Trophoblast cell (in vitro differentiated cells and primary cell): Measurements from ENCODE around the gene PLEKHA1.
A peak's percentile ranks its signal among the peaks of the same experiment; 100 is the strongest.

Experiments used
- DNase-seq, 2 donors: peaks; one replicate each; pipeline ENCODE4 v3.0.0-alpha.2; 2016
- H2AFZ ChIP-seq: 2 replicates; pipeline ENCODE4 v1.6.1; 2013; ENCODE audit warnings: low read length, moderate library complexity, mild to moderate bottlenecking; ENCODE audit not compliant: insufficient read depth, poor library complexity
- H2AK5ac ChIP-seq: 2 replicates; pipeline ENCODE4 v1.6.1; 2013; ENCODE audit warnings: mild to moderate bottlenecking, low read length
- H2BK120ac ChIP-seq: 2 replicates; pipeline ENCODE4 v1.6.1; 2013; ENCODE audit warnings: low read length, mild to moderate bottlenecking, moderate library complexity; ENCODE audit not compliant: insufficient read depth, poor library complexity
- H2BK12ac ChIP-seq: 2 replicates; pipeline ENCODE4 v1.6.1; 2013; ENCODE audit warnings: mild to moderate bottlenecking, low read length, moderate library complexity
- H2BK5ac ChIP-seq: 2 replicates; pipeline ENCODE4 v1.6.1; 2013; ENCODE audit warnings: low read length, low read depth, moderate library complexity, mild to moderate bottlenecking; ENCODE audit not compliant: poor library complexity
- H3K14ac ChIP-seq: 2 replicates; pipeline ENCODE4 v1.6.1; 2013; ENCODE audit warnings: mild to moderate bottlenecking, low read length
- H3K18ac ChIP-seq: 2 replicates; pipeline ENCODE4 v1.6.1; 2013; ENCODE audit warnings: mild to moderate bottlenecking, low read length
- H3K23ac ChIP-seq: 2 replicates; pipeline ENCODE4 v1.6.1; 2013; ENCODE audit warnings: low read length
- H3K27ac ChIP-seq: 2 replicates; pipeline ENCODE4 v1.5.1; 2013; ENCODE audit warnings: low read depth, mild to moderate bottlenecking, inconsistent platforms, low read length, moderate library complexity
- H3K27me3 ChIP-seq: 2 replicates; pipeline ENCODE4 v1.6.1; 2013; ENCODE audit warnings: inconsistent platforms, mild to moderate bottlenecking, low read length, moderate library complexity; ENCODE audit not compliant: insufficient read depth
- H3K36me3 ChIP-seq, 2 experiments: 1 replicate in 1 of 2; 2 replicates in 1 of 2; pipeline ENCODE4 v1.6.1; 2013; ENCODE audit warnings: low read length in 2 of 2, mild to moderate bottlenecking in 2 of 2, moderate library complexity in 1 of 2; ENCODE audit not compliant: insufficient read depth in 2 of 2, control insufficient read depth in 1 of 2
- H3K4ac ChIP-seq: 2 replicates; pipeline ENCODE4 v1.6.1; 2013; ENCODE audit warnings: low read depth, mild to moderate bottlenecking, low read length, moderate library complexity
- H3K4me1 ChIP-seq, 2 experiments: 1 replicate in 1 of 2; 2 replicates in 1 of 2; pipeline ENCODE4 v1.6.1; 2013; ENCODE audit warnings: low read length in 2 of 2, mild to moderate bottlenecking in 2 of 2, moderate library complexity in 1 of 2; ENCODE audit not compliant: insufficient read depth in 2 of 2, control insufficient read depth in 1 of 2
- H3K4me2 ChIP-seq: 2 replicates; pipeline ENCODE4 v1.6.1; 2013; ENCODE audit warnings: inconsistent platforms, mild to moderate bottlenecking, low read length, moderate library complexity
- H3K4me3 ChIP-seq: 2 replicates; pipeline ENCODE4 v1.5.1; 2013; ENCODE audit warnings: mild to moderate bottlenecking, low read depth, low read length, inconsistent platforms
- H3K79me1 ChIP-seq: one replicate; pipeline ENCODE4 v1.6.1; 2013; ENCODE audit warnings: low read length
- H3K79me2 ChIP-seq: 2 replicates; pipeline ENCODE4 v1.6.1; 2013; ENCODE audit warnings: low read length, mild to moderate bottlenecking; ENCODE audit not compliant: control insufficient read depth, insufficient read depth, poor library complexity
- H3K9ac ChIP-seq: 2 replicates; pipeline ENCODE4 v1.6.1; 2013; ENCODE audit warnings: mild to moderate bottlenecking, low read length
- H3K9me3 ChIP-seq: 2 replicates; pipeline ENCODE4 v1.6.1; 2013; ENCODE audit warnings: low read depth, mild to moderate bottlenecking, control low read depth, inconsistent platforms, low read length; ENCODE audit not compliant: insufficient read depth
- H4K12ac ChIP-seq: 2 replicates; pipeline ENCODE4 v1.6.1; 2013; ENCODE audit warnings: low read depth, mild to moderate bottlenecking, low read length, moderate library complexity
- H4K8ac ChIP-seq: 2 replicates; pipeline ENCODE4 v1.6.1; 2013; ENCODE audit warnings: low read depth, mild to moderate bottlenecking, low read length, moderate library complexity
- H4K91ac ChIP-seq: one replicate; pipeline ENCODE4 v1.6.1; 2013; ENCODE audit warnings: low read depth, mild to moderate bottlenecking, low read length, moderate library complexity
- whole genome bisulfite sequencing: extraction: QIAGEN DNeasy Blood & Tissue Kit; methylation state at CpG from one replicate; pipeline ENCODE4 v1.1.7; 2013; ENCODE audit warnings: missing lambda C conversion rate; ENCODE audit not compliant: insufficient read length, insufficient coverage; ENCODE audit errors: extremely low coverage; 5-methylcytosine and 5-hydroxymethylcytosine counted together

Gene PLEKHA1

GRCh38 chr10:122463466-122464249, 89.2 kb downstream of the PLEKHA1 start:
- H2BK5ac ChIP-seq, result no peak overlapping the region
- H2BK12ac ChIP-seq, result no peak overlapping the region

GRCh38 chr10:122464250-122464510, 89.7 kb downstream of the PLEKHA1 start:
- WGBS, result no CpG with 5 or more reads among the region's 4 CpGs
- Histone ChIP-seq H3K27me3 (peaks cover 35% of the 10 kb centered on the region), H3K4me1 (peaks cover 14 to 24% of the 10 kb centered on the region in 2 experiments), H2AFZ (no peak overlapping the region), H4K8ac (no peak overlapping the region), H3K4me2 (no peak overlapping the region), H2BK120ac (no peak overlapping the region), H2BK5ac (no peak overlapping the region), H3K14ac (no peak overlapping the region), H4K12ac (no peak overlapping the region), H3K18ac (no peak overlapping the region), H2BK12ac (no peak overlapping the region), H3K23ac (no peak overlapping the region), H2AK5ac (no peak overlapping the region), H3K9ac (no peak overlapping the region), H3K79me2 (peaks cover 4% of the 10 kb centered on the region), H3K79me1 (peaks cover 10% of the 10 kb centered on the region), H3K9me3 (peaks cover 10% of the 10 kb centered on the region), H3K36me3 (peaks cover 0 to 6% of the 10 kb centered on the region in 2 experiments), H3K27ac (no peak overlapping the region), H4K91ac (no peak overlapping the region), H3K4ac (no peak overlapping the region), H3K4me3 (no peak overlapping the region)
- DNase-seq, result no peak

More at GRCh38 chr10:122463466-122464249, 89.2 kb downstream of the PLEKHA1 start:
- peaks cover 10% of the 10 kb centered on the region for H3K79me1 ChIP-seq
- peaks cover 4% of the 10 kb centered on the region for H3K79me2 ChIP-seq
- H3K27ac ChIP-seq, result no peak overlapping the region
- peaks cover 0 to 6% of the 10 kb centered on the region in 2 experiments for H3K36me3 ChIP-seq
- WGBS, result no CpG with 5 or more reads among the region's 17 CpGs
- H3K4me1 ChIP-seq, result peaks cover 14 to 24% of the 10 kb centered on the region in 2 experiments
- H3K23ac ChIP-seq, result no peak overlapping the region
- H3K14ac ChIP-seq, result no peak overlapping the region
- H3K4me2 ChIP-seq, result peak overlapping the region; percentile 67
- no peak overlapping the region for H3K18ac ChIP-seq
- no peak overlapping the region for H3K9ac ChIP-seq
- H3K4me3 ChIP-seq, result peak overlapping the region; percentile 73
- H4K8ac ChIP-seq, result no peak overlapping the region
- H2BK120ac ChIP-seq, result no peak overlapping the region
- H3K9me3 ChIP-seq, result peaks cover 10% of the 10 kb centered on the region
- H2AFZ ChIP-seq, result peak overlapping the region; percentile 50
- H3K27me3 ChIP-seq, result peaks cover 37% of the 10 kb centered on the region
- no peak overlapping the region for H3K4ac ChIP-seq
- no peak overlapping the region for H2AK5ac ChIP-seq
- no peak for DNase-seq
- no peak overlapping the region for H4K12ac ChIP-seq
- H4K91ac ChIP-seq, result no peak overlapping the region

GRCh38 chr10:122464586-122464985, 90.1 kb downstream of the PLEKHA1 start:
- no peak for DNase-seq
- Histone ChIP-seq H3K9ac (no peak overlapping the region), H2BK5ac (no peak overlapping the region), H4K8ac (no peak overlapping the region), H3K27ac (no peak overlapping the region), H3K14ac (no peak overlapping the region), H4K12ac (no peak overlapping the region), H2BK12ac (no peak overlapping the region), H3K36me3 (peaks cover 0 to 6% of the 10 kb centered on the region in 2 experiments), H3K4me1 (peaks cover 14 to 24% of the 10 kb centered on the region in 2 experiments), H3K4ac (no peak overlapping the region), H3K18ac (no peak overlapping the region), H3K4me2 (no peak overlapping the region), H3K23ac (no peak overlapping the region), H3K4me3 (no peak overlapping the region), H4K91ac (no peak overlapping the region), H3K79me1 (peaks cover 10% of the 10 kb centered on the region), H2BK120ac (no peak overlapping the region), H3K27me3 (peaks cover 35% of the 10 kb centered on the region), H2AK5ac (no peak overlapping the region), H2AFZ (no peak overlapping the region), H3K9me3 (peaks cover 10% of the 10 kb centered on the region), H3K79me2 (peaks cover 4% of the 10 kb centered on the region)
- no CpG with 5 or more reads among the region's 11 CpGs for WGBS

- no peak overlapping the region for H3K4me3 ChIP-seq
- H3K4me1 ChIP-seq, result peaks cover 14 to 24% of the 10 kb centered on the region in 2 experiments
- H2AFZ ChIP-seq, result no peak overlapping the region
- peaks cover 32% of the 10 kb centered on the region for H3K27me3 ChIP-seq
- peaks cover 10% of the 10 kb centered on the region for H3K79me1 ChIP-seq
- peaks cover 10% of the 10 kb centered on the region for H3K9me3 ChIP-seq
- no peak overlapping the region for H3K4me2 ChIP-seq
- DNase-seq, result no peak
- H3K36me3 ChIP-seq, result peaks cover 0 to 6% of the 10 kb centered on the region in 2 experiments
- no peak overlapping the region for H3K14ac ChIP-seq
- H3K27ac ChIP-seq, result no peak overlapping the region
- H2BK120ac ChIP-seq, result no peak overlapping the region
- no peak overlapping the region for H2AK5ac ChIP-seq
- no peak overlapping the region for H4K91ac ChIP-seq
- WGBS, result no CpG with 5 or more reads among the region's 6 CpGs
- H4K8ac ChIP-seq, result no peak overlapping the region
- H3K4ac ChIP-seq, result no peak overlapping the region
- no peak overlapping the region for H2BK12ac ChIP-seq
- no peak overlapping the region for H2BK5ac ChIP-seq
- H3K79me2 ChIP-seq, result peaks cover 4% of the 10 kb centered on the region
- H4K12ac ChIP-seq, result no peak overlapping the region
- H3K9ac ChIP-seq, result no peak overlapping the region
- H3K18ac ChIP-seq, result no peak overlapping the region
- H3K23ac ChIP-seq, result no peak overlapping the region
These were observed 91.0 kb downstream of the PLEKHA1 start for GRCh38 chr10:122465401-122466040.
